Dermis microvascular lymphatic vessel endothelial cell (primary cell): ENCODE results near the gene ZG16B. TPM values are rescaled to one million over a fixed set of nuclear protein-coding genes. Genes with fewer than 3 reads are reported as not detected.

Source experiments
- DNase-seq, 2 donors: peaks; one replicate each; pipeline versions ENCODE4 v3.0.0 to v3.0.0-alpha.2; 2010; ENCODE audit warnings: low read depth in 2 of 2
- total RNA-seq: library from RNA; depleted of rRNA; stranded (reverse); fragments of >200 nt; gene quantifications from 2 replicates; pipeline ENCODE4 v1.2.1, GENCODE V29; 2014

The ZG16B gene
- total RNA-seq, 1 donor from 2014 or later = 0.13 TPM

DNA sequence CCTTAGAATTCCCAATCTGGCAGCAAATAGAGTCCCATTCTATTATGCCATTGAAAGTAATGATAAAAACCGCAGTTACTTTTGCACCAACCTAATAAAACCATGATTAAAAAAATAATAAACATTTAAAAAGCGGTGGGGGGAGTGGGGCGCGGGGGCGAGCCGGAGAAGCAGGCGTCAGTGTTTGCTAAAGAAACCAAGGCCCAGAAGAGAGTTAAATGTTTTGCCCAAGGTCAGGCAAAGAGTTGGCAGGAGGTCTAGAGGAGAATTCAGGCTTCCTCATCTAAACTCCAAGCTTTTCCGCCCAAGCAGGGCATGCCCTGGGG, 37.5 kb downstream of the ZG16B start:
- no peak for DNase-seq

DNA sequence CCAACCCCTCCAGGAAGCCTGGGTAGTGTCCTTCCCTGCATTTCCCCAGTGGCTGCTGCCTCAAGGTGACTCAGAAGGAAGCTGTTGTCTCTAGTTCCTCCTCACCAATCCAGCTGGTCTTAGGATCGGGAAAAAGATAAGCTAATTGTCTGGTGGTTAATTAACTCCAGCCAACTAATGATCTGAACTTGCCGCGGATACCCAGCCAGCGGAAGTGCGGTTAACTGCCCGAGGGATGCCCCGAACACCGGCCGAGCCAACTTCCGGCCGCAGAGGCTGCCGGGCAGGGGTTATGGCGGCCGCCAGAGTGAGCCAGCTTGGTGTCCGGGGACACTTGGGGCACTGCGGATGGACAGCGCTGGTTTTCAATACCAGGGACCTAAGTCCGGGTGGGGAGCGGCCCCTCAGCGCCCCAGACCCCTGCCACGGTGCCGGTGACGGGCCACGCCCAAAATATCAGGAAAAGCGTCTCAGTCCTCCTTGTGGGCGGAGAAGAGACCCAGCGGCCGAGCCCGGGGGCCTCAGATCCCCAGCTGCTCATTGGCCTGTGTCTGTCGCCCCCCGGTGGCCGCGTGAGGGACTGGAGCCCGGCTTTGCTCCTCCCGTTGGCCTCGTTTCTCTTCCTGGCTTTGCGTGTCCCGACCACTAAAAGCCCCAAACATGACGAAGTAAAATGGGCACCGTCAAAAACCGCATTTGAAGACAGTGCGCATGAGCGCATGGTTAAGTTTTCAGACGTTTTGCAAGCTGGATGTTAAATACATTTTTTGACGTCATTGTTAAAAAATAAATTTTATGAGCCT, 38.1 kb downstream of the ZG16B start:
- peak; percentile 84 to 92 for DNase-seq

DNA sequence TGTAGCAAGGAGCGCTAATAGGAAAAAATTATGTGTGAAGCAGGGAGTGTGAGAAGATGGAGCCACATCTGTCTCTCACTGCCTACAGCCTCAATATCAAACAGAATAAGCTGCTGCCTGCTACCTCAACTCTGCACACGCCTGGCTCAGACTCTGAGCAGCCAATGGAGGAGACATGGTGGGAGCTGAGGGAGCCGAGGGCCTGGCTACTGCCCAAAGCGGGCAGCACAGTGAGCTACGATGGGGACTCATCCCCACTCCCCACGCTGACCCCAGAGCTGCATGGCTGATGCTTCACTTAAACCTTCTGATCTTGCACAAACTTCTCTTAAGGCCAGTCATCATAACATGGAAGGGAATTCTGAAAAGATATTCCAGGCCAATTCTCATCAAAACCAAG, 41.8 kb downstream of the ZG16B start:
- no peak for DNase-seq

DNA sequence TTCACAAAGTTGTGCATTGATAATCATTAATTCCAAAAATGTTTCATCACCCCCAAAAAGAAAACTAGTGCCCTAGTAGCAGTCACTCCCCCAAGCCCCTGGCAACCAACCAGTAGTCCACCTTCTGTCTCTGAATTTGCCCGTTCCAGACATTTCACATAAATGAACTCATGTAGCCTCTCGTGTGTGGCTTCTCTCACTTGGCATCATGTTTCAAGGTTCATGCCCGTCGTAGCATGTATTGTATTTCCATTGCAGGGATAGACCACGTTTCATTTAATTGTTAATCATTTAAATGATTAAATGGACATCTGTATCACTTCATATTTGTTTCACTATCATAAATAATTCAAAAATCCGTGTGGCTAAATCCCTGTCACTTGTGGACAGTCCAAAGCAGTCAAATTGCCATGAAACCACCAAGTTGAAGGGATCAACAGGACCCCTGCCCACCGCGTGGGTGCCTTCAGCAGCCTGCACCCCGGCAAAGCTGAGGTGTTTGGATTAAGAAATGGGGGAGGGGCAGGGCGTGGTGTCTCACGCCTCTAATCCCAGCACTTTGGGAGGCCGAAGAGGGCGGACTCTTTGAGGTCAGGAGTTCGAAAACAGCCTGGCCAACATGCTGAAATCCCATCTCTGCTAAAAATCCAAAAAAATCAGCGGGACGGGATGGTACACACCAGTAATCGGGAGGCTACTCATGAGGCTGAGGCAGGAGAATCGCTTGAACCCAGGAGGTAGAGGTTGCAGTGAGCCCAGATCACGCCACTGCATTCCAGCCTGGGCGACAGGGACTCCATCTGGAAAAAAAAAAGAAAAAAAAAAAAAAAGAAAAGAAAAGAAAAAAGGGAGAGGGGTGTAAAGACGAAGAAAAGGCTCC, 44.2 kb downstream of the ZG16B start:
- no peak for DNase-seq

DNA sequence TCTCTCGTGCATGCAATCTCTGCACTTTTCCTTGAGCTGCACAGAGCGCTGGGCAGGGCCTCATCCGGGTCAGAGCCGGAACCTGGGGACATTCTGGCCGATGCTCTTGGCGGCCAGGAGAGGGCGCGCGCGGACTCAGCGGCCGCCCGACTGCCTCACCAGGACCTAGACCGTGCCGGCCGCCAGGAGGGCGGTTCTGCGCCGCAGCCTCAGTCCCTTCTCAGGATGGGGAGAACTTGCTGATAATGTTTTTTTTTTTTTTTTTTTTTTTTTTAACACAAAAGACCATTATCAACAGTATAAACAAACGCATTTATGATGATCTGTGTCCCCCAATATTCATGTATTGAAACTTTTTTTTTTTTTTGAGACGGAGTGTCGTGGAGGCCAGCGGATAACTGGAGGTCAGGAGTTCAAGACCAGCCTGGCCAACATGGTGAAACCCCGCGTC, 44.8 kb downstream of the ZG16B start:
- DNase-seq = peak; percentile 32 to 81

DNA sequence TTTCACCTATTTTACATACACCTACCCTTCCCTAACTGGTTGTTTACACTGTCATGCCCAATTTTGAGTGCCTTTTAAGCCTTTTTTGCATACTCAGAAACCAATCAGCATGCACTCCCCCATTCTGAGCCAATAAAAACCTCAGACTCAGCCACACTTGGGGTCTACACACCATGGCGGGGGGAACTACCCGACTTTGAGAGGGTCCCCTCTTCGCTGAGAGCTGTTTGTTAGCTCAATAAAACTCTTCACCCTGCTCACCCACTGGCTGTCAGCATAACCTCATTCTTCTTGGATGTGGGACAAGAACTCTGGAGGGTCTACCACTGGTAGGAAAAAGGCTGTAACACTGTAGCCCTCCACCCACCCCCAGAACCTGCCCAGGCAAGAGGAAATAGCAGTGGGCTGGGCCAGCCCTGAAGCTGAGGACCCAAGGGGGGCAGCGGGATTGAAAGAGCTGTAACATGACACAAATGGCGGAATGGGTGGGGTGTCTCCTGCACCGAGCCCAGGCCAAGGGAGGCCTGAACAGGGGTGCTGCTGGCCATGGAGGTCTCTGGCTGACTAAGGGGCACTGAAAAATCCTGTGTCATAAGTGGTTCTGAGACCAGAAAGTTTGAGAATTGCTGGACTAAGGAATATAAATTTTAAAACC, 49.9 kb downstream of the ZG16B start:
- no peak for DNase-seq

Other genes with a start within 250 kb of the ZG16B start
- gene KCTD5, start 147.8 kb upstream of the ZG16B start, total RNA-seq = 14.4 and 19.3 TPM in 2 replicates
- gene PRSS27, start 110.1 kb upstream of the ZG16B start, total RNA-seq = 0.13 and 0.25 TPM in 2 replicates
- 23.0 and 48.4 TPM in 2 replicates for gene SRRM2, start 77.7 kb upstream of the ZG16B start, total RNA-seq
- 224 and 321 TPM in 2 replicates for gene ELOB, start 53.0 kb upstream of the ZG16B start, total RNA-seq
- not detected in 2 replicates for gene PRSS33, start 42.7 kb upstream of the ZG16B start, total RNA-seq
- not detected in 2 replicates for gene PRSS41, start 31.8 kb upstream of the ZG16B start, total RNA-seq
- gene PRSS21, start 13.1 kb upstream of the ZG16B start, total RNA-seq = 0.89 and 1.8 TPM in 2 replicates
- gene PRSS22, start 27.9 kb downstream of the ZG16B start, total RNA-seq = not detected in 2 replicates
- 31.5 and 33.1 TPM in 2 replicates for gene FLYWCH2, start 52.9 kb downstream of the ZG16B start, total RNA-seq
- gene FLYWCH1, start 81.6 kb downstream of the ZG16B start, total RNA-seq = 19.0 and 26.6 TPM in 2 replicates
- gene KREMEN2, start 134.0 kb downstream of the ZG16B start, total RNA-seq = not detected in 2 replicates
- gene PAQR4, start 139.0 kb downstream of the ZG16B start, total RNA-seq = 4.8 and 7.4 TPM in 2 replicates
- 2.5 and 3.6 TPM in 2 replicates for gene PKMYT1, start 150.1 kb downstream of the ZG16B start, total RNA-seq
- not detected in 2 replicates for gene CLDN9, start 182.6 kb downstream of the ZG16B start, total RNA-seq
- gene CLDN6, start 187.9 kb downstream of the ZG16B start, total RNA-seq = not detected in 2 replicates
- gene TNFRSF12A, start 190.1 kb downstream of the ZG16B start, total RNA-seq = 39.8 and 50.3 TPM in 2 replicates
- gene HCFC1R1, start 193.6 kb downstream of the ZG16B start, total RNA-seq = 3.1 and 4.4 TPM in 2 replicates
- 22.2 and 24.3 TPM in 2 replicates for gene THOC6, start 193.7 kb downstream of the ZG16B start, total RNA-seq
- gene BICDL2, start 206.6 kb downstream of the ZG16B start, total RNA-seq = not detected in 2 replicates
- under 0.01 and 0.13 TPM in 2 replicates for gene MMP25, start 216.3 kb downstream of the ZG16B start, total RNA-seq
- gene IL32, start 235.3 kb downstream of the ZG16B start, total RNA-seq = 52.0 and 53.5 TPM in 2 replicates